Pancreas (tissue), 10 donors: Measurements from ENCODE around the gene KIF13A. TPM values are rescaled to one million over a fixed set of nuclear protein-coding genes. Genes with fewer than 3 reads are reported as not detected.
"Not testable (repeated sequence)": the region's sequence is repeated elsewhere in the genome, so short reads cannot be mapped to it uniquely, and the experiment has no call there.

Source experiments
- ATAC-seq, 4 donors: fragments of 200-7000 bp; cut with Tn5 transposase; one replicate each; pipeline versions ENCODE4 v1.8.0 to v1.9.1; 2020; ENCODE audit warnings: mild to moderate bottlenecking in 4 of 4, moderate library complexity in 4 of 4
- DNase-seq, 6 donors: peaks; one replicate each; pipeline ENCODE4 v3.0.0-alpha.2; 2020
- FAIRE-seq: peaks from 2 replicates; lab custom pipeline; 2012; peaks lifted over from hg19 to GRCh38; lab: Jason Lieb, UNC
- H3K27ac ChIP-seq, 4 donors: fragments of 200-600 bp; sonication (generic); 1 replicate in 3 of 4; 2 replicates in 1 of 4; pipeline versions ENCODE4 v1.5.0 to v1.8.0; 2020
- H3K27me3 ChIP-seq, 4 donors: fragments of 200-600 bp; one replicate each; pipeline ENCODE4 v1.8.0; 2021
- H3K36me3 ChIP-seq, 3 donors: fragments of 200-600 bp; sonication (generic) in 1 of 3; one replicate each; pipeline versions ENCODE4 v1.5.0 to v1.8.0; 2020 to 2021
- H3K4me1 ChIP-seq, 3 donors: fragments of 200-600 bp; one replicate each; pipeline ENCODE4 v1.8.0; 2021
- H3K4me3 ChIP-seq, 4 donors: fragments of 200-600 bp; sonication (generic) in 2 of 4; one replicate each; pipeline versions ENCODE4 v1.5.0 to v1.8.0; 2020 to 2021
- H3K9me3 ChIP-seq, 4 donors: fragments of 200-600 bp; one replicate each; pipeline ENCODE4 v1.8.0; 2021
- CTCF ChIP-seq, 4 donors: fragments of 200-600 bp; sonication (generic) in 3 of 4; IDR thresholded peaks; one replicate each; pipeline versions ENCODE4 v1.5.0 to v1.8.0; 2021; ENCODE audit warnings: antibody characterized with exemption in 4 of 4
- WGBS, 2 donors: extraction: QIAGEN DNeasy Blood & Tissue Kit; methylation state at CpG; one replicate each; pipeline ENCODE4 v1.1.7; 2013; 5-methylcytosine and 5-hydroxymethylcytosine counted together
- intact Hi-C, 3 donors: fragments of 100-400 bp; cut with DNase I; formaldehyde crosslinking; loops; one replicate each; pipeline versions ENCODE4 v1.11.1 to v1.14.2; 2022
- polyA plus RNA-seq, 2 donors: library from polyadenylated mRNA; stranded (reverse); fragments of 200-250 nt; gene quantifications; one replicate each; pipeline ENCODE4 v1.2.3, GENCODE V29; 2013
- total RNA-seq, 6 donors: library from RNA; stranded (reverse); fragmentation: NEBNext Ultra II Directional in 4 of 6; extraction: Animal tissue kit (Norgen Biotek cat#: 25700) in 4 of 6; gene quantifications; one replicate each; pipeline versions ENCODE4 v1.2.1 to v1.2.4, GENCODE V29; 2021 to 2023
- donor health status: healthy with polysubstance abuse.
- donor health status: DM: no; HTN: no; CAD: no; lungs with moderate emphysema.
- donor health status: DM: no; HTN: no; CAD: no.
- donor health status: control.
- donor health status: control.
- donor health status: Bipolar disorder and iron deficiency.
- donor health status: DM: yes; HTN: yes; CAD: no.
- donor health status: DM: no; HTN: no; CAD: no.
- donor health status: DM: no; HTN: no; CAD: no.
- donor health status: DM: yes; HTN: yes; CAD: no.

The KIF13A gene
- total and polyA plus RNA-seq, 8 donors: 7.3 to 18.1 (median 12.5) TPM

DNA sequence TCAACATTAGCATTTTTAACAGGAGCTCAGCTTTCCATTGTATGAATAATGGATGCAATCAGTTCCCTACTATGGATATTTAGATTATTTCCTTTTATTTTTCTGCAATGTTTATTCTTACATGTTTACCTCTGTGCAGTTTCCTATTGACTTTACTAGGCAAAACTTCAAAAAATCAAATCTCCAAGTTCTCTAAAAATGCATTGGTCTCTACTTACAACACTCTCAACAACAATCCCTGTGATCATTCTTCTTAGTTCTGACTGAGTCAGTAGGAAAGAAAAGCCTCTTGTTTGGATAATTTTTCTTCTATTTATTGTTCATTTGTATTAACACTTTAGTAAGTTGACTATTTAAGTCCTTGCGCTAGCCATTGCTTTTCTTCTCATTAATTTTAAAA lies 126.1 kb downstream of the KIF13A start:
- Histone ChIP-seq H3K9me3 (no peaks in the 10 kb centered on the region), H3K36me3 (no peaks in the 10 kb centered on the region), H3K4me1 (peaks cover 0 to 3% (median 0%) of the 10 kb centered on the region in 3 donors), H3K27ac (no peak overlapping the region), H3K27me3 (no peaks in the 10 kb centered on the region), H3K4me3 (no peak overlapping the region)
- TF ChIP-seq CTCF (IDR thresholded peaks at IDR 0.05): no peak
- intact Hi-C loops: no loop called here
- 98 to 100% methylated on average over 1 of the region's 1 CpG for WGBS, 2 donors
- FAIRE-seq: no peak
- DNase-seq: no peak
- ATAC-seq: no peak

DNA sequence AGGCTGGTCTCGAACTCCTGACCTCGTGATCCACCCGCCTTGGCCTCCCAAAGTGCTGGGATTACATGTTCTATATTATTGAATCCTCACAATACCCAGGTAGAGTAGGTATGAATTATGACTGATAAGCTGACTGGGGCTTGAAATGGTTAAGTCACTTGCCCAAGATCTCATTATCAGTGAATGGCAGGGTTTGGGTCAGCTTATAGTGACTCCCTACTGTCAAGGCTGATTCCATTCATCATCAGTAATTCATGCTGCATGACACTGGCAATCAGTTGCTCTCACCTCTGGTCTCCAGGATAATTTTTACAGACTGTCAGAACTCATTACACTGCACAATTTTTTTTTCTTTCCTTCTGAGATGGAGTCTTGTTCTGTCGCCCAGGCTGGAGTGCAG lies 127.6 kb downstream of the KIF13A start:
- no peaks in the 10 kb centered on the region for H3K27me3 ChIP-seq
- no peak overlapping the region for H3K27ac ChIP-seq
- FAIRE-seq (no peak), DNase-seq (no peak), ATAC-seq (no peak)
- intact Hi-C loops: no loop called here
- TF ChIP-seq CTCF (IDR thresholded peaks at IDR 0.05): no peak
- no peaks in the 10 kb centered on the region for H3K4me1 ChIP-seq
- H3K36me3 ChIP-seq: no peaks in the 10 kb centered on the region
- H3K9me3 ChIP-seq: no peaks in the 10 kb centered on the region
- no peak overlapping the region for H3K4me3 ChIP-seq
- 95 to 100% methylated on average over 4 of the region's 4 CpGs for WGBS, 2 donors

DNA sequence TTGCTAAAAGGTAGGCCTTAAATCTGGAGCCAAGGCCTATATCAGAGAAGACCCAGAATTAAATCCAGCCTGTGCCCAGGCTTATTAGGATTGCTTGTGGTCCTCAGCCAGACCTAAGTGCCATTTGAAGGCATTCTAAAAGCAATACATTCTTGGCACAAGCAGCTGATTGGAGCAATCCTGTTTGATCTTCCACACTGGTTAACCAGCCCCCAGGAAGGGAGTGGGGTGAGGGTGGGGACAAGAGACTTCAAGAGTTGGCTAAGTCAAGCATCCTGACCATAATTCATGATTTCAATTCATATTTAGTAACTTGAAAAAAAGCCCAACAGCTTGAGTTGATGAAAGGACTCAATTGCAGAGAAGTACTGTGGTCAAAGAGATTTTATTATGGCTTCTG lies 128.9 kb downstream of the KIF13A start:
- H3K4me3 ChIP-seq: no peak overlapping the region
- DNase-seq (no peak), ATAC-seq (no peak), FAIRE-seq (no peak)
- H3K36me3 ChIP-seq: no peaks in the 10 kb centered on the region
- H3K9me3 ChIP-seq: no peaks in the 10 kb centered on the region
- no peak for TF ChIP-seq CTCF (IDR thresholded peaks at IDR 0.05)
- H3K27me3 ChIP-seq: no peaks in the 10 kb centered on the region
- no peak overlapping the region for H3K27ac ChIP-seq
- intact Hi-C loops: no loop called here
- H3K4me1 ChIP-seq: no peaks in the 10 kb centered on the region

GRCh38 chr6:17857188-17857587 lies 130.2 kb downstream of the KIF13A start:
- DNase-seq, H3K36me3 ChIP-seq, H3K4me3 ChIP-seq, H3K27me3 ChIP-seq, H3K4me1 ChIP-seq, H3K27ac ChIP-seq, H3K9me3 ChIP-seq, ATAC-seq, FAIRE-seq, intact Hi-C loops: not testable (repeated sequence)
- WGBS, 2 donors: 87 to 89% methylated on average over 7 of the region's 7 CpGs

DNA sequence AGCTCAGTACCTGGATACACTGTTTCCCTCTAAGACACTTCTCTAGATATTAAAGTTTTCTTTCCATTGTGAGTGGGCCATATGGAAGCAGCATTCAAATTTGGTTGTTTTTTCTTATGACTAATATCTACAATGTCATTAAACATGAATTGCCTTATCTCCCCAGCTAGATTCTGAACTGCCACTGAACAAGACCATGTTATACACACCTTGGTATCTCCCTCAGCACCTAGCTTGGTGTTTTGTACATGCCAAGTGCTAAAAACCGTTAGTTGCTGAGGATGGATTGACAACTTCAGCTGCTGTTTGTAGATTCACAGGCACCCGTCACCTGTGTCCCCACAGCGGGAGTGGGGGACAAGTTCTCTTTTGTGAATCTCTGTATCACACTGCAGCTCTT lies 131.1 kb downstream of the KIF13A start:
- no peak for TF ChIP-seq CTCF (IDR thresholded peaks at IDR 0.05)
- intact Hi-C loops: no loop called here
- Histone ChIP-seq H3K9me3 (no peaks in the 10 kb centered on the region), H3K27ac (no peak overlapping the region), H3K4me1 (no peaks in the 10 kb centered on the region), H3K4me3 (no peak overlapping the region), H3K27me3 (no peaks in the 10 kb centered on the region), H3K36me3 (no peaks in the 10 kb centered on the region)
- ATAC-seq (no peak), DNase-seq (no peak), FAIRE-seq (no peak)
- 89 to 92% methylated on average over 3 of the region's 3 CpGs for WGBS, 2 donors

GRCh38 chr6:17855381-17855780 lies 132.1 kb downstream of the KIF13A start:
- Histone ChIP-seq H3K4me1 (no peaks in the 10 kb centered on the region), H3K4me3 (no peak overlapping the region), H3K27me3 (no peaks in the 10 kb centered on the region), H3K27ac (no peak overlapping the region), H3K36me3 (no peaks in the 10 kb centered on the region), H3K9me3 (no peaks in the 10 kb centered on the region)
- no peak for ATAC-seq
- no peak for DNase-seq
- FAIRE-seq: no peak
- TF ChIP-seq CTCF (IDR thresholded peaks at IDR 0.05): no peak
- intact Hi-C loops: no loop called here
- WGBS, 2 donors: 91 to 92% methylated on average over 2 of the region's 2 CpGs
